Right hindlimb (tissue), 1 donor: ENCODE measurements around the gene PITPNM3.

ENCODE experiments used
- DNase-seq: peaks from one replicate; pipeline ENCODE4 v3.0.0-alpha.2; 2018

PITPNM3 gene

GRCh38 chr17:6458460-6458950, 97.8 kb downstream of the PITPNM3 start:
- DNase-seq = no peak

- no peak for DNase-seq
These were observed 98.5 kb downstream of the PITPNM3 start for GRCh38 chr17:6457688-6458459.

- DNase-seq = no peak
These were observed 99.3 kb downstream of the PITPNM3 start for GRCh38 chr17:6456914-6457687.

- DNase-seq = no peak
These were observed 100.0 kb downstream of the PITPNM3 start for GRCh38 chr17:6456321-6456720.

- peak; percentile 53 for DNase-seq
These were observed 101.0 kb downstream of the PITPNM3 start for GRCh38 chr17:6455321-6455705.

GRCh38 chr17:6454495-6455320, 101.6 kb downstream of the PITPNM3 start:
- no peak for DNase-seq

GRCh38 chr17:6453279-6454024, 102.9 kb downstream of the PITPNM3 start:
- no peak for DNase-seq

- no peak for DNase-seq
These were observed 103.7 kb downstream of the PITPNM3 start for GRCh38 chr17:6452471-6453266.

GRCh38 chr17:6450926-6451832, 105.2 kb downstream of the PITPNM3 start:
- no peak for DNase-seq

GRCh38 chr17:6449307-6449706, 107.0 kb downstream of the PITPNM3 start:
- DNase-seq = no peak

- no peak for DNase-seq
These were observed 107.9 kb downstream of the PITPNM3 start for GRCh38 chr17:6448473-6448872.

- no peak for DNase-seq
These were observed 109.7 kb downstream of the PITPNM3 start for GRCh38 chr17:6446516-6447100.

- DNase-seq = no peak
These were observed 111.6 kb downstream of the PITPNM3 start for GRCh38 chr17:6444571-6445335.

- peak; percentile 98 for DNase-seq
These were observed 112.4 kb downstream of the PITPNM3 start, which contains the start of gene PIMREG for GRCh38 chr17:6443692-6444570. Gene PIMREG, plus strand, starts transcription at chr17:6444455. Its CDS starts 656 bp downstream, at chr17:6445111.

- DNase-seq = no peak
These were observed 113.6 kb downstream of the PITPNM3 start for GRCh38 chr17:6442775-6443174.

- DNase-seq = no peak
These were observed 116.4 kb downstream of the PITPNM3 start for GRCh38 chr17:6439951-6440350.

GRCh38 chr17:6437956-6438355, 118.4 kb downstream of the PITPNM3 start:
- DNase-seq = no peak

- no peak for DNase-seq
These were observed 118.9 kb downstream of the PITPNM3 start for GRCh38 chr17:6437466-6437865.
